Brain microvascular endothelial cell (primary cell): ENCODE results near the gene TACC2.

Experiments
- DNase-seq: peaks from one replicate; pipeline ENCODE4 v3.0.0-alpha.2; 2020
- H3K27ac ChIP-seq: fragments of 250-450 bp; sonication (Bioruptor Pico); 2 replicates; pipeline ENCODE4 v1.5.1; 2020; ENCODE audit warnings: mild to moderate bottlenecking, moderate library complexity
- H3K27me3 ChIP-seq: fragments of 250-450 bp; sonication (Bioruptor Pico); replicated peaks from 2 replicates; pipeline ENCODE4 v1.5.1; 2020; ENCODE audit warnings: mild to moderate bottlenecking
- H3K36me3 ChIP-seq: fragments of 250-450 bp; sonication (Bioruptor Pico); replicated peaks from 2 replicates; pipeline ENCODE4 v1.5.1; 2020; ENCODE audit warnings: mild to moderate bottlenecking
- H3K4me3 ChIP-seq: 2 replicates; pipeline ENCODE4 v1.5.1; 2011; ENCODE audit warnings: low read depth, mild to moderate bottlenecking, control low read depth, low read length, moderate library complexity
- CTCF ChIP-seq: IDR thresholded peaks from 2 replicates; pipeline ENCODE4 v1.5.1; 2011; ENCODE audit warnings: low read depth, mild to moderate bottlenecking, moderate library complexity, low read length, control low read depth, inconsistent platforms; ENCODE audit errors: missing control alignments
- in situ Hi-C: cut with HindIII; loops from 2 replicates; pipeline ENCODE4 v1.10.0; 2017; ENCODE audit warnings: low sequenced_read_pairs, low pct_ligation_motif_present

The TACC2 gene

GRCh38 chr10:122184254-122184653 is 195.3 kb downstream of the TACC2 start:
- no peak for TF ChIP-seq CTCF
- Histone ChIP-seq H3K4me3 (no peak overlapping the region), H3K27ac (no peak overlapping the region), H3K27me3 (no peaks in the 10 kb centered on the region), H3K36me3 (no peaks in the 10 kb centered on the region)
- in situ Hi-C loops = no loop called here
- DNase-seq = no peak

DNA sequence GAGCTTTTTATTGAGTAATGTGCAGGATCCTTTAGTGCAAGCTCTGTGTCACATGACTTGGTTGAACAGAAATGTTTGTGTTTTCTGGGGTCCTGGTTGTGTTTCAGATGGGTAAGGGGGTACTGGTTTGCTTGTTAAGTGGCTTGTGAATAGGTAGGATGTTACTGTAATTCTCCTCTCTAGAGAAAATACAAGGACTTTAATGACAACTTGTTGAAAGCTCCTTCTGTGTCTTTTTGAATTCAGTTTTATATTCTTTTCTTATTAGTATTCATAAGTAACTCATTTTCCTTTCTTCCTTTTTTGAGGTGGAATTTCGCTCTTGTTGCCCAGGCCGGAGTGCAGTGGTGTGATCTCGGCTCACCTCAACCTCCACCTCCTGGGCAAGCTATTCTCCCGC is 196.7 kb downstream of the TACC2 start:
- Histone ChIP-seq H3K4me3 (no peak overlapping the region), H3K36me3 (no peaks in the 10 kb centered on the region), H3K27me3 (no peaks in the 10 kb centered on the region), H3K27ac (no peak overlapping the region)
- TF ChIP-seq CTCF = no peak
- in situ Hi-C loops = no loop called here
- DNase-seq = no peak

GRCh38 chr10:122186816-122187810 is 198.2 kb downstream of the TACC2 start:
- H3K27ac ChIP-seq = no peak overlapping the region
- TF ChIP-seq CTCF = no peak
- no peak overlapping the region for H3K4me3 ChIP-seq
- H3K36me3 ChIP-seq = no peaks in the 10 kb centered on the region
- in situ Hi-C loops = no loop called here
- no peaks in the 10 kb centered on the region for H3K27me3 ChIP-seq
- no peak for DNase-seq

GRCh38 chr10:122188706-122189105 is 199.7 kb downstream of the TACC2 start:
- TF ChIP-seq CTCF = no peak
- in situ Hi-C loops = no loop called here

DNA sequence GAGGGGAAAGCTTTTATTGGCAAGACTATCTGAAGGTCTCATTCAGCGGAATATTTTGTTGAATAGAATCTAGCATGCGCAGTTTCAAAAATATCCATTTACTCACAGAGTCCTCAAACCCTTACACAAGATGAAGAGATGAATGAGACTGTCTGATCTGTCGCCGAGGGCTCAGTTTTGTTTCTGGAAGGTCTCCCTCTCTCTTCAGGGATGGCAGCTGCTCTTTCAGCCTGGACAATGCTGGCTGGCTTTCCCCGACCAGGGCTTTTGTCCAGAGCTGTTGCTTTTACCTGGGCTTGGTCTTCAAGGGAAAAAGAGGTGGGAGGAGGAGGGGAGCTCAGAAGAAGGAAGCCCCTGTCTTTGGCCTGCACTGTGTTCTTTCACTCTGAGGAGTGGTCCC is 200.2 kb downstream of the TACC2 start:
- H3K27me3 ChIP-seq = no peaks in the 10 kb centered on the region
- in situ Hi-C loops = no loop called here
- no peak for TF ChIP-seq CTCF
- H3K36me3 ChIP-seq = no peaks in the 10 kb centered on the region
- no peak overlapping the region for H3K4me3 ChIP-seq
- no peak for DNase-seq
- no peak overlapping the region for H3K27ac ChIP-seq

More at GRCh38 chr10:122188706-122189105, 199.7 kb downstream of the TACC2 start:
- no peak overlapping the region for H3K4me3 ChIP-seq
- H3K27me3 ChIP-seq = no peaks in the 10 kb centered on the region
- no peaks in the 10 kb centered on the region for H3K36me3 ChIP-seq
- DNase-seq = no peak
- no peak overlapping the region for H3K27ac ChIP-seq
